NCI-H446 (cell line): ENCODE results near the gene DLGAP5.

Source experiments
- DNase-seq, 2 experiments: peaks; one replicate each; lab custom pipeline; 2025; lab: John Stamatoyannopoulos, UW

DLGAP5 gene

GRCh38 chr14:55191203-55192053 lies at the start of gene DLGAP5:
DLGAP5 (minus strand) TSS chr14:55191585; CDS start chr14:55189179, 2,406 bp downstream.
- peak; percentile 97 for DNase-seq

- no peak for DNase-seq
These were observed 49.3 kb upstream of the DLGAP5 start for GRCh38 chr14:55240526-55241178.

GRCh38 chr14:55239320-55239719 lies 47.9 kb upstream of the DLGAP5 start:
- no peak for DNase-seq

GRCh38 chr14:55238019-55238680 lies 46.8 kb upstream of the DLGAP5 start:
- DNase-seq, result no peak

GRCh38 chr14:55233591-55233990 lies 42.2 kb upstream of the DLGAP5 start:
- DNase-seq, result no peak

GRCh38 chr14:55228261-55228660 lies 36.9 kb upstream of the DLGAP5 start:
- no peak for DNase-seq

- no peak for DNase-seq
These were observed 32.0 kb upstream of the DLGAP5 start for GRCh38 chr14:55223364-55223763.

- no peak for DNase-seq
These were observed 30.6 kb upstream of the DLGAP5 start for GRCh38 chr14:55221968-55222367.

- DNase-seq, result no peak
These were observed 29.8 kb upstream of the DLGAP5 start for GRCh38 chr14:55221186-55221585.

- DNase-seq, result no peak
These were observed 28.8 kb upstream of the DLGAP5 start for GRCh38 chr14:55220230-55220629.

GRCh38 chr14:55212634-55213033 lies 21.2 kb upstream of the DLGAP5 start:
- peak in 1 of 2 experiments; percentile 14 for DNase-seq

GRCh38 chr14:55207832-55208231 lies 16.4 kb upstream of the DLGAP5 start:
- no peak for DNase-seq

GRCh38 chr14:55206175-55206693 lies 14.8 kb upstream of the DLGAP5 start:
- no peak for DNase-seq

GRCh38 chr14:55201219-55202101 lies 10.1 kb upstream of the DLGAP5 start:
- no peak for DNase-seq

GRCh38 chr14:55200651-55201050 lies 9.3 kb upstream of the DLGAP5 start:
- no peak for DNase-seq

GRCh38 chr14:55198749-55199148 lies 7.4 kb upstream of the DLGAP5 start:
- DNase-seq, result no peak

GRCh38 chr14:55194656-55195355 lies 3.4 kb upstream of the DLGAP5 start:
- no peak for DNase-seq

- no peak for DNase-seq
These were observed 753 bp upstream of the DLGAP5 start for GRCh38 chr14:55192054-55192621.

GRCh38 chr14:55190906-55191202 lies 531 bp downstream of the DLGAP5 start:
- DNase-seq, result no peak

GRCh38 chr14:55188686-55189295 lies 2.6 kb downstream of the DLGAP5 start:
- DNase-seq, result no peak
